Neural cell (in vitro differentiated cells): ENCODE data around the gene CDX1. TPM values are rescaled to one million over a fixed set of nuclear protein-coding genes. Genes with fewer than 3 reads are reported as not detected.

ENCODE experiments used
- H2AFZ ChIP-seq: fragments of 200-600, 300-800 bp; sonication (generic), shearing (Covaris generic); 2 replicates; pipeline ENCODE4 v1.6.0; 2014; ENCODE audit warnings: low read depth, mild to moderate bottlenecking, antibody characterized with exemption, low read length, moderate library complexity
- H3F3A ChIP-seq: fragments of 200-600 bp; shearing (Covaris generic); 2 replicates; pipeline ENCODE4 v1.6.1; 2016; ENCODE audit warnings: mild to moderate bottlenecking, moderate library complexity, mixed read lengths, antibody characterized with exemption, low read length; ENCODE audit not compliant: insufficient read depth, poor library complexity, severe bottlenecking
- H3K27ac ChIP-seq: fragments of 200-600, 300-800 bp; sonication (generic), shearing (Covaris generic); 2 replicates; pipeline ENCODE4 v1.5.1; 2014; ENCODE audit warnings: mild to moderate bottlenecking, low read length, moderate library complexity
- H3K27me3 ChIP-seq: fragments of 300-800, 200-600 bp; sonication (generic), shearing (Covaris generic); 2 replicates; pipeline ENCODE4 v1.6.0; 2014; ENCODE audit warnings: mild to moderate bottlenecking, low read depth, low read length, moderate library complexity; ENCODE audit not compliant: insufficient read depth
- H3K36me3 ChIP-seq: fragments of 300-800, 200-600 bp; sonication (generic), shearing (Covaris generic); 2 replicates; pipeline ENCODE4 v1.5.1; 2014; ENCODE audit warnings: mild to moderate bottlenecking, antibody characterized with exemption, low read length, moderate library complexity; ENCODE audit not compliant: insufficient read depth
- H3K4me2 ChIP-seq: fragments of 300-800, 200-600 bp; sonication (generic), shearing (Covaris generic); 2 replicates; pipeline ENCODE4 v1.6.0; 2014; ENCODE audit warnings: mild to moderate bottlenecking, low read length
- H3K4me3 ChIP-seq: fragments of 300-800, 200-600 bp; sonication (generic), shearing (Covaris generic); 2 replicates; pipeline ENCODE4 v1.5.1; 2014; ENCODE audit warnings: mild to moderate bottlenecking, low read length, moderate library complexity
- H3K79me2 ChIP-seq: fragments of 200-600 bp; shearing (Covaris generic); replicated peaks from 2 replicates; pipeline ENCODE4 v1.6.0; 2014; ENCODE audit warnings: mild to moderate bottlenecking, low read length, moderate library complexity; ENCODE audit not compliant: insufficient read depth
- H3K9ac ChIP-seq: fragments of 300-800, 200-600 bp; sonication (generic), shearing (Covaris generic); 2 replicates; pipeline ENCODE4 v1.6.1; 2016; ENCODE audit warnings: mild to moderate bottlenecking, low read length, mixed read lengths
- H3K9me2 ChIP-seq: fragments of 200-600 bp; shearing (Covaris generic); 2 replicates; pipeline ENCODE4 v1.6.1; 2016; ENCODE audit warnings: mild to moderate bottlenecking, low read length, mixed read lengths; ENCODE audit not compliant: insufficient read depth
- H3K9me3 ChIP-seq: fragments of 200-600, 300-800 bp; sonication (generic), shearing (Covaris generic); 2 replicates; pipeline ENCODE4 v1.6.1; 2016; ENCODE audit warnings: mild to moderate bottlenecking, mixed run types, low read length, moderate library complexity, mixed read lengths
- H4K20me1 ChIP-seq: fragments of 200-600 bp; shearing (Covaris generic); 2 replicates; pipeline ENCODE4 v1.6.1; 2016; ENCODE audit warnings: mild to moderate bottlenecking, mixed run types; ENCODE audit not compliant: insufficient read depth
- EP300 ChIP-seq: fragments of 450-650 bp; conservative IDR thresholded peaks from 2 replicates; pipeline ENCODE4 v1.6.1; 2014; ENCODE audit warnings: antibody characterized with exemption, mild to moderate bottlenecking, moderate library complexity; ENCODE audit not compliant: poor library complexity, severe bottlenecking
- EZH2 ChIP-seq: fragments of 200-600, 300-800 bp; shearing (Covaris generic), sonication (generic); IDR thresholded peaks from 2 replicates; pipeline ENCODE4 v1.6.1; 2014; ENCODE audit warnings: antibody characterized with exemption, low read length, borderline replicate concordance, mild to moderate bottlenecking; ENCODE audit not compliant: insufficient read depth, poor library complexity, severe bottlenecking
- MXI1 ChIP-seq: fragments of 450-650 bp; conservative IDR thresholded peaks from 2 replicates; pipeline ENCODE4 v1.6.1; 2014; ENCODE audit warnings: antibody characterized with exemption, mild to moderate bottlenecking; ENCODE audit not compliant: poor library complexity, severe bottlenecking
- POLR2AphosphoS5 ChIP-seq: IDR thresholded peaks from 2 replicates; pipeline ENCODE4 v1.6.1; 2012
- RAD21 ChIP-seq: fragments of 450-650 bp; conservative IDR thresholded peaks from 2 replicates; pipeline ENCODE4 v1.6.1; 2014; ENCODE audit warnings: antibody characterized with exemption, mild to moderate bottlenecking, moderate library complexity
- SMC3 ChIP-seq: fragments of 450-650 bp; conservative IDR thresholded peaks from 2 replicates; pipeline ENCODE4 v1.6.1; 2014; ENCODE audit warnings: antibody characterized with exemption, mild to moderate bottlenecking, moderate library complexity; ENCODE audit not compliant: poor library complexity
- TAF1 ChIP-seq: IDR thresholded peaks from 2 replicates; pipeline ENCODE4 v1.6.1; 2012; ENCODE audit warnings: low read depth
- polyA plus RNA-seq: library from polyadenylated mRNA; depleted of rRNA; stranded (reverse); fragments of >200 nt; gene quantifications from 2 replicates; pipeline ENCODE4 v1.2.3, GENCODE V29; 2014
- TF ChIP-seq, protein P1 (sequence below): fragments of 450-650 bp; IDR thresholded peaks from 2 replicates; pipeline ENCODE4 v1.5.1; 2014; ENCODE audit warnings: antibody characterized with exemption, mild to moderate bottlenecking, moderate library complexity; ENCODE audit not compliant: poor library complexity, severe bottlenecking
- TF ChIP-seq, protein P2 (sequence below): IDR thresholded peaks from 2 replicates; pipeline ENCODE4 v1.6.1; 2012; ENCODE audit warnings: borderline replicate concordance

Gene CDX1
- polyA plus RNA-seq, 1 donor from 2014 or later: not detected

DNA sequence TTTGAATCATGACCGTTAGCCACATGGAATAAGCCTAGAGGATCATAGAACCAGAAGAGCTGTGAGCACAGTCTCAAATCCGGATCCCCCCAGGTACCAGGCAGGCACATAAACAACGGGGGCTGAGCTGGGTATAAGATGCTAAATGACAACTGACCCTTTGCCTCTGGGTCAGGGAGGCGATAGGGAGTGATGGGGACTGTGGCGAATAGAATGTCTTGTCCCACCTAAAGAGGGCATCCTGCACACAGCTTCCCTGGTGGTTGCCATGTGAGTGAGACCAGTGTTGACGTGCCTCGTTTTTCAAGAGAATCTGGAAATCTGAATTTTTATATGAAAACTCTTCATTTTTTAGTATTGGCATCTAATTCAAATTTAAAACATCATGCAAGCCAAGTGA lies 56.9 kb downstream of the CDX1 start:
- H3K4me2 ChIP-seq: no peak overlapping the region
- no peaks in the 10 kb centered on the region for H3K79me2 ChIP-seq
- H3K27me3 ChIP-seq: no peaks in the 10 kb centered on the region
- H3K9ac ChIP-seq: no peak overlapping the region
- H2AFZ ChIP-seq: no peak overlapping the region
- no peak overlapping the region for H3K27ac ChIP-seq
- TF ChIP-seq EZH2 (no peak), TAF1 (no peak), RAD21 (no peak), SMC3 (no peak), EP300 (no peak), MXI1 (no peak), POLR2AphosphoS5 (no peak)
- TF ChIP-seq, protein P1, sequence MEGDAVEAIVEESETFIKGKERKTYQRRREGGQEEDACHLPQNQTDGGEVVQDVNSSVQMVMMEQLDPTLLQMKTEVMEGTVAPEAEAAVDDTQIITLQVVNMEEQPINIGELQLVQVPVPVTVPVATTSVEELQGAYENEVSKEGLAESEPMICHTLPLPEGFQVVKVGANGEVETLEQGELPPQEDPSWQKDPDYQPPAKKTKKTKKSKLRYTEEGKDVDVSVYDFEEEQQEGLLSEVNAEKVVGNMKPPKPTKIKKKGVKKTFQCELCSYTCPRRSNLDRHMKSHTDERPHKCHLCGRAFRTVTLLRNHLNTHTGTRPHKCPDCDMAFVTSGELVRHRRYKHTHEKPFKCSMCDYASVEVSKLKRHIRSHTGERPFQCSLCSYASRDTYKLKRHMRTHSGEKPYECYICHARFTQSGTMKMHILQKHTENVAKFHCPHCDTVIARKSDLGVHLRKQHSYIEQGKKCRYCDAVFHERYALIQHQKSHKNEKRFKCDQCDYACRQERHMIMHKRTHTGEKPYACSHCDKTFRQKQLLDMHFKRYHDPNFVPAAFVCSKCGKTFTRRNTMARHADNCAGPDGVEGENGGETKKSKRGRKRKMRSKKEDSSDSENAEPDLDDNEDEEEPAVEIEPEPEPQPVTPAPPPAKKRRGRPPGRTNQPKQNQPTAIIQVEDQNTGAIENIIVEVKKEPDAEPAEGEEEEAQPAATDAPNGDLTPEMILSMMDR: no peak
- TF ChIP-seq, protein P2, sequence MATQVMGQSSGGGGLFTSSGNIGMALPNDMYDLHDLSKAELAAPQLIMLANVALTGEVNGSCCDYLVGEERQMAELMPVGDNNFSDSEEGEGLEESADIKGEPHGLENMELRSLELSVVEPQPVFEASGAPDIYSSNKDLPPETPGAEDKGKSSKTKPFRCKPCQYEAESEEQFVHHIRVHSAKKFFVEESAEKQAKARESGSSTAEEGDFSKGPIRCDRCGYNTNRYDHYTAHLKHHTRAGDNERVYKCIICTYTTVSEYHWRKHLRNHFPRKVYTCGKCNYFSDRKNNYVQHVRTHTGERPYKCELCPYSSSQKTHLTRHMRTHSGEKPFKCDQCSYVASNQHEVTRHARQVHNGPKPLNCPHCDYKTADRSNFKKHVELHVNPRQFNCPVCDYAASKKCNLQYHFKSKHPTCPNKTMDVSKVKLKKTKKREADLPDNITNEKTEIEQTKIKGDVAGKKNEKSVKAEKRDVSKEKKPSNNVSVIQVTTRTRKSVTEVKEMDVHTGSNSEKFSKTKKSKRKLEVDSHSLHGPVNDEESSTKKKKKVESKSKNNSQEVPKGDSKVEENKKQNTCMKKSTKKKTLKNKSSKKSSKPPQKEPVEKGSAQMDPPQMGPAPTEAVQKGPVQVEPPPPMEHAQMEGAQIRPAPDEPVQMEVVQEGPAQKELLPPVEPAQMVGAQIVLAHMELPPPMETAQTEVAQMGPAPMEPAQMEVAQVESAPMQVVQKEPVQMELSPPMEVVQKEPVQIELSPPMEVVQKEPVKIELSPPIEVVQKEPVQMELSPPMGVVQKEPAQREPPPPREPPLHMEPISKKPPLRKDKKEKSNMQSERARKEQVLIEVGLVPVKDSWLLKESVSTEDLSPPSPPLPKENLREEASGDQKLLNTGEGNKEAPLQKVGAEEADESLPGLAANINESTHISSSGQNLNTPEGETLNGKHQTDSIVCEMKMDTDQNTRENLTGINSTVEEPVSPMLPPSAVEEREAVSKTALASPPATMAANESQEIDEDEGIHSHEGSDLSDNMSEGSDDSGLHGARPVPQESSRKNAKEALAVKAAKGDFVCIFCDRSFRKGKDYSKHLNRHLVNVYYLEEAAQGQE: no peak
- no peaks in the 10 kb centered on the region for H3K9me3 ChIP-seq
- H3K4me3 ChIP-seq: no peak overlapping the region
- H3F3A ChIP-seq: no peaks in the 10 kb centered on the region
- H4K20me1 ChIP-seq: no peaks in the 10 kb centered on the region
- H3K36me3 ChIP-seq: no peaks in the 10 kb centered on the region
- H3K9me2 ChIP-seq: no peaks in the 10 kb centered on the region

DNA sequence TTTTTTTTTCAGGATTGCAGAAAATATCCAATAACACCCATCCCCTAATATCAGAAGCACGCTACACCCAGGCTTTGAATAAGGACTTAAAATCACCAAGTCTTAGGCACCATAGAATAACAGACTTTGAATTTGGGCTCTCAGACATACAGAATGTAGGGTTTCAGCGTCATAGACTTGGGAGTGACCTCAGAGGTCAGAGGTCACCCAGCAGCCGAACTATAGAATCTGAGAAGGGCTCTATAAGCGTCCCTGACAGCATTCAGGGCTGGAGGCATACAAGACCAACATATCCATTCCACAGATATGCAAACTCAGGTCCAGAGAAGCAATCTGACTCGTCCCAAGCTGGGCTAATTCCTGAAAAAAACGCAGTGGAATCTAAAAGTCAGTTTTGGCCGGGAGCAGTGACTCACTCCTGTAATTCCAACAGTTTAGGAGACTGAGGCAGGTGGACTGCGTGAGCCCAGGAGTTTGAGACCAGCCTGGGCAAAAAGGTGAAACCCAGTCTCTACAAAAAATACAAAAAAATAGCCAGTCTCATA lies 58.0 kb downstream of the CDX1 start:
- Histone ChIP-seq H3K36me3 (no peaks in the 10 kb centered on the region), H2AFZ (no peak overlapping the region), H3K9me2 (no peaks in the 10 kb centered on the region), H4K20me1 (no peaks in the 10 kb centered on the region), H3K4me2 (no peak overlapping the region), H3F3A (no peaks in the 10 kb centered on the region), H3K27me3 (no peaks in the 10 kb centered on the region), H3K4me3 (no peak overlapping the region), H3K79me2 (no peaks in the 10 kb centered on the region), H3K27ac (no peak overlapping the region), H3K9ac (no peak overlapping the region), H3K9me3 (no peaks in the 10 kb centered on the region)
- TF ChIP-seq EZH2 (no peak), SMC3 (no peak), RAD21 (no peak), POLR2AphosphoS5 (no peak), MXI1 (no peak), TAF1 (no peak), EP300 (no peak)
- TF ChIP-seq, protein P2: no peak
- TF ChIP-seq, protein P1: no peak
